Smooth muscle cell (in vitro differentiated cells): ENCODE measurements around the gene GPR87. TPM values are rescaled to one million over a fixed set of nuclear protein-coding genes. Genes with fewer than 3 reads are reported as not detected.

Experiments
- DNase-seq: peaks from one replicate; lab custom pipeline; 2025; ENCODE audit not compliant: unreplicated experiment; lab: John Stamatoyannopoulos, UW
- H2AFZ ChIP-seq: fragments of 200-600 bp; sonication (generic); 2 replicates; pipeline ENCODE4 v1.6.0; 2016; ENCODE audit warnings: antibody characterized with exemption, low read depth, mild to moderate bottlenecking
- H3F3A ChIP-seq: fragments of 200-600 bp; sonication (generic); 2 replicates; pipeline ENCODE4 v1.6.0; 2017; ENCODE audit warnings: antibody characterized with exemption, low read depth
- H3K27ac ChIP-seq: fragments of 200-600 bp; sonication (generic); 2 replicates; pipeline ENCODE4 v1.5.1; 2016; ENCODE audit warnings: low read depth, mild to moderate bottlenecking
- H3K27me3 ChIP-seq: fragments of 200-600 bp; sonication (generic); 2 replicates; pipeline ENCODE4 v1.6.1; 2016; ENCODE audit warnings: low read depth, mild to moderate bottlenecking
- H3K36me3 ChIP-seq: fragments of 200-600 bp; sonication (generic); 2 replicates; pipeline ENCODE4 v1.5.1; 2016; ENCODE audit warnings: low read depth
- H3K4me1 ChIP-seq: fragments of 200-600 bp; sonication (generic); 2 replicates; pipeline ENCODE4 v1.5.1; 2016; ENCODE audit warnings: low read depth
- H3K4me2 ChIP-seq: fragments of 200-600 bp; sonication (generic); 2 replicates; pipeline ENCODE4 v1.6.0; 2016; ENCODE audit warnings: mild to moderate bottlenecking
- H3K4me3 ChIP-seq: fragments of 200-600 bp; sonication (generic); 2 replicates; pipeline ENCODE4 v1.5.1; 2016; ENCODE audit warnings: mild to moderate bottlenecking
- H3K79me2 ChIP-seq: fragments of 200-600 bp; sonication (generic); 2 replicates; pipeline ENCODE4 v1.6.0; 2016; ENCODE audit warnings: low read depth, mild to moderate bottlenecking
- H3K9ac ChIP-seq: fragments of 200-600 bp; sonication (generic); 2 replicates; pipeline ENCODE4 v1.6.0; 2016; ENCODE audit warnings: low read depth
- H3K9me3 ChIP-seq: fragments of 200-600 bp; sonication (generic); replicated peaks from 2 replicates; pipeline ENCODE4 v1.5.1; 2016; ENCODE audit warnings: low read depth
- H4K20me1 ChIP-seq: fragments of 200-600 bp; sonication (generic); 2 replicates; pipeline ENCODE4 v1.6.0; 2016; ENCODE audit warnings: low read depth
- WGBS: methylation state at CpG from one replicate; pipeline ENCODE4 v1.1.7; 2016; ENCODE audit warnings: low lambda C conversion rate; 5-methylcytosine and 5-hydroxymethylcytosine counted together
- polyA plus RNA-seq: library from polyadenylated mRNA; unstranded; fragments of >200 nt; fragmentation: Nextera tagmentation; extraction: Ambion mirVana; gene quantifications from 2 replicates; pipeline ENCODE4 v1.2.1, GENCODE V29; 2016
- total RNA-seq: library from RNA; depleted of rRNA; stranded (reverse); fragments of >200 nt; gene quantifications from 2 replicates; pipeline ENCODE4 v1.2.3, GENCODE V29; 2014
- TF ChIP-seq, protein P1 (sequence below): fragments of 200-600 bp; sonication (generic); IDR thresholded peaks from 2 replicates; pipeline ENCODE4 v1.5.1; 2017; ENCODE audit warnings: borderline replicate concordance, mild to moderate bottlenecking, antibody characterized with exemption; ENCODE audit not compliant: insufficient read depth, poor library complexity, severe bottlenecking

The GPR87 gene
- total and polyA plus RNA-seq, 2 experiments from 2014 or later: 5.1 to 24.0 TPM

DNA sequence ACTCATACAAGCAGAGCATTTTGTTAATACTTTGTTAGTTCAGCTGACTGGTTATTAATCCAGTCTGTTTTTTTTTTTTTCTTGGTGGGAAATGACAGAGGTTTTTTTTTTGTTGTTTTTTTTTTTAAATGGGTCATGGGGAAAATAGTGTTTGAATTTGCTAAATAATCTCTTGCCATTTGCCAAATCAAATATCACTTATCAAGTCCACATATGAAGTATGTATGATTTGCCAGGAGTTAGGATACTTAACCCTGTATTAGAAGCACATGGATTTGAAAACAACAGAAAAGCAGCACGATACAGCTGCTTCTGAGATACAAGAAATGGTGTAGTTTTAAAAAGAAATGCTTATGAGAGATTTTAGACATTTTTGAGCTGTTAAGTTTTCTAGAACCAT lies 59.9 kb downstream of the GPR87 start:
- Histone ChIP-seq H3K79me2 (no peaks in the 10 kb centered on the region), H2AFZ (no peak overlapping the region), H3K27ac (no peak overlapping the region), H3K9ac (no peak overlapping the region), H3K36me3 (no peaks in the 10 kb centered on the region), H3K4me3 (no peak overlapping the region), H3K9me3 (no peaks in the 10 kb centered on the region), H3K27me3 (peaks cover 10% of the 10 kb centered on the region), H3F3A (no peaks in the 10 kb centered on the region), H3K4me1 (peaks cover 5% of the 10 kb centered on the region), H3K4me2 (no peak overlapping the region), H4K20me1 (no peaks in the 10 kb centered on the region)
- TF ChIP-seq, protein P1, sequence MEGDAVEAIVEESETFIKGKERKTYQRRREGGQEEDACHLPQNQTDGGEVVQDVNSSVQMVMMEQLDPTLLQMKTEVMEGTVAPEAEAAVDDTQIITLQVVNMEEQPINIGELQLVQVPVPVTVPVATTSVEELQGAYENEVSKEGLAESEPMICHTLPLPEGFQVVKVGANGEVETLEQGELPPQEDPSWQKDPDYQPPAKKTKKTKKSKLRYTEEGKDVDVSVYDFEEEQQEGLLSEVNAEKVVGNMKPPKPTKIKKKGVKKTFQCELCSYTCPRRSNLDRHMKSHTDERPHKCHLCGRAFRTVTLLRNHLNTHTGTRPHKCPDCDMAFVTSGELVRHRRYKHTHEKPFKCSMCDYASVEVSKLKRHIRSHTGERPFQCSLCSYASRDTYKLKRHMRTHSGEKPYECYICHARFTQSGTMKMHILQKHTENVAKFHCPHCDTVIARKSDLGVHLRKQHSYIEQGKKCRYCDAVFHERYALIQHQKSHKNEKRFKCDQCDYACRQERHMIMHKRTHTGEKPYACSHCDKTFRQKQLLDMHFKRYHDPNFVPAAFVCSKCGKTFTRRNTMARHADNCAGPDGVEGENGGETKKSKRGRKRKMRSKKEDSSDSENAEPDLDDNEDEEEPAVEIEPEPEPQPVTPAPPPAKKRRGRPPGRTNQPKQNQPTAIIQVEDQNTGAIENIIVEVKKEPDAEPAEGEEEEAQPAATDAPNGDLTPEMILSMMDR: no peak
- no peak for DNase-seq
- 96% methylated on average over 1 of the region's 1 CpG for WGBS

DNA sequence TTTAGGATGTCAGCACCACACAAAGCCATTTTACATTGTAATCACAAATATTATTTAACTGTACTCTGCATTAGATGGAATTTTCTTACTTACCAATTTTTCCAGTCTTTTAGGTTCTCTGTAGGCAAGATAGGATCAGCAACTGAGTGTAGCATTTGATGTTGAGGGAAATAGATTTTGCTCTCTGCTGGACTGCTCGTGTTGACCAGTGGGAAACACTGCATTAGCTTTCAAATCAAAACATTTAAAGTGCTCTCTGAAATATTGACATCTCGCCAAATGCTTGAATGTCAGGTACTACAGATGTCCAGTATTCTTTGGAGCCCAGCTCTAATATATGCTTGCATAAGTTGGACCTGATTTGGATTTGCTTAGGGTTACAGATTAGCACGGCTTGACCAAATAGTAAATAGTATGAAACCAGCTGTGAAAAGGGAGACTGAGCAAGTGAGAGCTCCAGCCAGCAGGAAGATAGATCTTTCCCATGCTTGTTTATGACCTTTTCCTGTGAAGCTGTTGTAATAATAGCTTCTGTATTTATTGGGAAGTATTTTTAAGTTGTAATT lies 67.8 kb downstream of the GPR87 start:
- Histone ChIP-seq H3K4me2 (no peak overlapping the region), H3K4me1 (no peaks in the 10 kb centered on the region), H3K79me2 (no peaks in the 10 kb centered on the region), H3F3A (no peaks in the 10 kb centered on the region), H3K27ac (no peak overlapping the region), H3K4me3 (no peak overlapping the region), H3K27me3 (peaks cover 12% of the 10 kb centered on the region), H2AFZ (no peak overlapping the region), H3K36me3 (no peaks in the 10 kb centered on the region), H3K9me3 (no peaks in the 10 kb centered on the region), H4K20me1 (no peaks in the 10 kb centered on the region), H3K9ac (no peak overlapping the region)
- 64% methylated on average over 3 of the region's 3 CpGs for WGBS
- TF ChIP-seq, protein P1: no peak
- DNase-seq: no peak

Other genes with a start within 250 kb of the GPR87 start
- 0.22 and 1.5 TPM in 2 replicates for gene MED12L, start 231.2 kb downstream of the GPR87 start, total RNA-seq
- gene MED12L, start 231.2 kb downstream of the GPR87 start, polyA plus RNA-seq: 0.26 and 0.93 TPM in 2 replicates
- gene GPR171, start 113.6 kb downstream of the GPR87 start, total RNA-seq: 4.2 TPM in 1 of 2 replicates, not detected in the other
- 0.65 TPM in 1 of 2 replicates, not detected in the other for gene GPR171, start 113.6 kb downstream of the GPR87 start, polyA plus RNA-seq
- gene P2RY14, start 38.3 kb downstream of the GPR87 start, total RNA-seq: not detected in 2 replicates
- gene P2RY14, start 38.3 kb downstream of the GPR87 start, polyA plus RNA-seq: not detected in 2 replicates
- not detected in 2 replicates for gene P2RY13, start 12.7 kb upstream of the GPR87 start, total RNA-seq
- not detected in 2 replicates for gene P2RY13, start 12.7 kb upstream of the GPR87 start, polyA plus RNA-seq
- not detected in 2 replicates for gene P2RY12, start 67.9 kb upstream of the GPR87 start, total RNA-seq
- gene P2RY12, start 67.9 kb upstream of the GPR87 start, polyA plus RNA-seq: not detected in 2 replicates
- 0.04 and 1.3 TPM in 2 replicates for gene IGSF10, start 144.2 kb upstream of the GPR87 start, total RNA-seq
- gene IGSF10, start 144.2 kb upstream of the GPR87 start, polyA plus RNA-seq: not detected in 2 replicates